ENCODE data around the gene WDFY1. TPM values are rescaled to one million over a fixed set of nuclear protein-coding genes. Genes with fewer than 3 reads are reported as not detected.

The WDFY1 gene
- total RNA-seq, 1 donor from 2014 or later = 26.2 TPM

DNA sequence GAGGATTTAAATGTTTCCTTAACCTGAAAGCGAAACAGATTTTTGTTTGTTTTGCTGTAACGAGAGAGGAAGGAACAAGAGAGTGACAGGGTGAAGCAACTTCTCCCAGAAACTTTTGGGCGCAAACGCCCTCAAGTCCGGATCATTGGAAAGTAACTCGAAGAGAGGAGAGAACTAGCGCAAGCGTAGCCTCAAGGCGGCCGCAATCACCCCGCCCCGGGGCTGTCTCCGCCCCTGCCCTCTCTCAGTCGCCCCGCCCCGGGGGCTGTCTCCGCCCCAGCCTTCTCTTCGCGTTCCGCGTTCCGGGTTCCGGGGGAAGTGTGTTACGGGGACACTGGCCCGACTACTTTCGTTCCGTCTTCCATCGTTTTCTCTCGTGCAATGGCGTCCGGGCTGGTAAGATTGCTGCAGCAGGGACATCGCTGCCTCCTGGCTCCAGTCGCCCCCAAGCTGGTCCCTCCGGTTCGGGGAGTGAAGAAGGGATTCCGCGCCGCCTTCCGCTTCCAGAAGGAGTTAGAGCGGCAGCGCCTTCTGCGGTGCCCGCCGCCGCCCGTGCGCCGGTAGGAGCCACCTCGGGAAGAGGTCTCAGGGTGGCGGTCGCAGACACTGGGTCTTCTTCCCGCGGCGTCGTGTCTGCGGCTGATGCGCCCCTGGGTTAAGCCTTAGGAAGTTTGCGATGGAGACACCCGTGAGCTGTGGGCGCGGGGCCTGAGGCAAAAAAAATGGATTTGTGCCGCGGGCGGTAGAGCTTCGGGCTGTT, 12.1 kb upstream of the WDFY1 start, which contains the start of gene MRPL44:
TSS of gene MRPL44 (plus strand) at position 372 of the 760 bp plus-strand sequence. CDS start at position 382, 10 bp downstream.
- Histone ChIP-seq H3K27me3 (no peaks in the 10 kb centered on the region), H3K36me3 (peaks cover 0 to 8% of the 10 kb centered on the region in 2 donors), H3K4me1 (peaks cover 7 to 43% of the 10 kb centered on the region in 2 donors), H3K4me3 (peak within 1 kb of the TSS; percentile 92 to 95), H3K9me3 (no peaks in the 10 kb centered on the region), H3K27ac (peak within 1 kb of the TSS; percentile 83 to 88)
- peak; percentile 73 to 98 for DNase-seq (ENCODE audit: low spot score in 2 of 2)
- TF ChIP-seq, protein P1, sequence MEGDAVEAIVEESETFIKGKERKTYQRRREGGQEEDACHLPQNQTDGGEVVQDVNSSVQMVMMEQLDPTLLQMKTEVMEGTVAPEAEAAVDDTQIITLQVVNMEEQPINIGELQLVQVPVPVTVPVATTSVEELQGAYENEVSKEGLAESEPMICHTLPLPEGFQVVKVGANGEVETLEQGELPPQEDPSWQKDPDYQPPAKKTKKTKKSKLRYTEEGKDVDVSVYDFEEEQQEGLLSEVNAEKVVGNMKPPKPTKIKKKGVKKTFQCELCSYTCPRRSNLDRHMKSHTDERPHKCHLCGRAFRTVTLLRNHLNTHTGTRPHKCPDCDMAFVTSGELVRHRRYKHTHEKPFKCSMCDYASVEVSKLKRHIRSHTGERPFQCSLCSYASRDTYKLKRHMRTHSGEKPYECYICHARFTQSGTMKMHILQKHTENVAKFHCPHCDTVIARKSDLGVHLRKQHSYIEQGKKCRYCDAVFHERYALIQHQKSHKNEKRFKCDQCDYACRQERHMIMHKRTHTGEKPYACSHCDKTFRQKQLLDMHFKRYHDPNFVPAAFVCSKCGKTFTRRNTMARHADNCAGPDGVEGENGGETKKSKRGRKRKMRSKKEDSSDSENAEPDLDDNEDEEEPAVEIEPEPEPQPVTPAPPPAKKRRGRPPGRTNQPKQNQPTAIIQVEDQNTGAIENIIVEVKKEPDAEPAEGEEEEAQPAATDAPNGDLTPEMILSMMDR (IDR thresholded peaks at IDR 0.05) = no peak
- intact Hi-C loops (cut with DNase I) = loop anchor here (1.0 to 5.0 kb wide), 3 partner anchors 13 to 630 kb away; partner anchors contain the start of gene CUL3

DNA sequence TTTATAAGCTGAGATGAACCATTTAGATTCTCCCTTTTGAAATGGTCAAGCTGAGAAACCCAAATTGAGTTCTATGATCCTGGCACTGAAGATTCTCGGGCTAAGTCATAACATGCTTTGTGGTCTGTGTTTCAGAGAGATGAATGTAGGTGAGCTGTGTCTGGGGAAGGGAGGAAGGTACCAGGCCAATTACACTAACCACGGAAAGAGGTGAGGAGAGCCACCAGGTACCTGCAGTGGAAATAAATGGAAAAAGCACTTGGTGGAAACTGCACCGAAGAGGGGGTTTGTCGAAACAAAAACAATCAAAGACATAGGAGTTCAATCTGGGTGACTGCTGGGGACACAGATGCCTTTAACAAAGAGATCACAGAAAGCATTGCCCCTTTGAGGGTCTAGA, 11.2 kb upstream of the WDFY1 start:
- H3K36me3 ChIP-seq = peaks cover 0 to 7% of the 10 kb centered on the region in 2 donors
- H3K4me1 ChIP-seq = peaks cover 7 to 36% of the 10 kb centered on the region in 2 donors
- H3K27ac ChIP-seq = peak overlapping the region; percentile 83 to 88
- TF ChIP-seq, protein P1 (IDR thresholded peaks at IDR 0.05) = no peak
- DNase-seq (ENCODE audit: low spot score in 2 of 2) = no peak
- H3K9me3 ChIP-seq = no peaks in the 10 kb centered on the region
- H3K4me3 ChIP-seq = peak overlapping the region in 1 of 2 donors; percentile 92
- H3K27me3 ChIP-seq = no peaks in the 10 kb centered on the region
- intact Hi-C loops (cut with DNase I) = loop anchor here (5.0 kb wide), 2 partner anchors 59 to 631 kb away; partner anchors contain the start of gene CUL3

DNA sequence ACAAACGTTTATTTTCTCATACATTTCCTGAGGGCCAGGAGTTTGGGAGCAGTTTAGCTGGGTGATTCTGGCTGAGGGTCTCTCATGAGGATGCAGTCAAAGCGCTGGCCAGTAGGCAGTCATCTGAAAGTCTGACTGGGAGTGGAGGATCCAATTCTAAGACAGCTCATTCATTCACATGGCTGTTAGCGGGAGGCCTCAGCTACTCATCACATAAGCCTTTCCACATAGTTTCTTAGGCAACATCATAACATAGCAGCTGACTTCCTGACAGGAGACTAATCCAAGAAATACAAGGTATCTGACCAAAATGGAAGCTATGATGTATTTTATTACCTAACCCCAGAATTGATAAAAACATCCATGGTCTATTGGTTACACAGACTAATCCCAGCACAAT, 9.3 kb upstream of the WDFY1 start:
- intact Hi-C loops (cut with DNase I) = no loop called here
- TF ChIP-seq, protein P1 (IDR thresholded peaks at IDR 0.05) = no peak
- Histone ChIP-seq H3K9me3 (no peaks in the 10 kb centered on the region), H3K36me3 (no peaks in the 10 kb centered on the region), H3K27ac (no peak overlapping the region), H3K27me3 (no peaks in the 10 kb centered on the region), H3K4me1 (peaks cover 0 to 20% of the 10 kb centered on the region in 2 donors), H3K4me3 (no peak overlapping the region)
- DNase-seq (ENCODE audit: low spot score in 2 of 2) = no peak

DNA sequence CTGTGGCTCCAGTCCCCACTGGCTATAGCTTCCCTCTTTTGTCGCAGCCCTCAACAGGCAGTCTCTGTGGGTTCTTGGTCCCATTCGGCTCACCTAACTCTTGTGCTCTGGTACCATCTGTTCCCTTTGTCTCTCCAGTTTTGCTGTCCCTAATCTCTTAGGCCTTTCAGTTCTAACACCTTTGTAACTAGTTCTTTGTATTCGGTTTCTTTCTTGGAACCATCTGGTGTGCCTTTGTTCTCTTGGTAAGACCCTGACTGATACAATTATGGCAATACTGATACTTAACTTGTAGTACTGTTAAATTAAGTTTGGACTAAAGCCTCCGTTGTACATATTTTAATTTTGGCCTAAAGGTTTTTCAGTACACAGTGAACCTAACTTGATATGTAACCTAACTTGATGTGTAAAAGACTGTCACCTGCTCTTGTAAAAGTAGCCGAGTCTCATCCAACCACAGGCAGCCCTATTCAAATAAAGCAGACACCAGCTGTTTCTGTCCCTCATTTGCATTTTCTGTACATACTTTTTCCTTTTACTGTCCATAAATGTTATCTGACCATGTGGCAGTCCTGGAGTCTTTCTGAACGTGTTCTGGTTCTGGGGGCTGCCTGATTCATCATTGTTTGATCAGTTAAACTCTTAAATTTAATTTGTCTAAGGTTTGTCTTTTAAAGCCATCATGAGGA, 7.3 kb upstream of the WDFY1 start:
- Histone ChIP-seq H3K27me3 (no peaks in the 10 kb centered on the region), H3K36me3 (no peaks in the 10 kb centered on the region), H3K4me1 (peaks cover 0 to 5% of the 10 kb centered on the region in 2 donors), H3K9me3 (no peaks in the 10 kb centered on the region), H3K27ac (no peak overlapping the region), H3K4me3 (no peak overlapping the region)
- intact Hi-C loops (cut with DNase I) = no loop called here
- no peak for DNase-seq (ENCODE audit: low spot score in 2 of 2)
- TF ChIP-seq, protein P1 (IDR thresholded peaks at IDR 0.05) = no peak

DNA sequence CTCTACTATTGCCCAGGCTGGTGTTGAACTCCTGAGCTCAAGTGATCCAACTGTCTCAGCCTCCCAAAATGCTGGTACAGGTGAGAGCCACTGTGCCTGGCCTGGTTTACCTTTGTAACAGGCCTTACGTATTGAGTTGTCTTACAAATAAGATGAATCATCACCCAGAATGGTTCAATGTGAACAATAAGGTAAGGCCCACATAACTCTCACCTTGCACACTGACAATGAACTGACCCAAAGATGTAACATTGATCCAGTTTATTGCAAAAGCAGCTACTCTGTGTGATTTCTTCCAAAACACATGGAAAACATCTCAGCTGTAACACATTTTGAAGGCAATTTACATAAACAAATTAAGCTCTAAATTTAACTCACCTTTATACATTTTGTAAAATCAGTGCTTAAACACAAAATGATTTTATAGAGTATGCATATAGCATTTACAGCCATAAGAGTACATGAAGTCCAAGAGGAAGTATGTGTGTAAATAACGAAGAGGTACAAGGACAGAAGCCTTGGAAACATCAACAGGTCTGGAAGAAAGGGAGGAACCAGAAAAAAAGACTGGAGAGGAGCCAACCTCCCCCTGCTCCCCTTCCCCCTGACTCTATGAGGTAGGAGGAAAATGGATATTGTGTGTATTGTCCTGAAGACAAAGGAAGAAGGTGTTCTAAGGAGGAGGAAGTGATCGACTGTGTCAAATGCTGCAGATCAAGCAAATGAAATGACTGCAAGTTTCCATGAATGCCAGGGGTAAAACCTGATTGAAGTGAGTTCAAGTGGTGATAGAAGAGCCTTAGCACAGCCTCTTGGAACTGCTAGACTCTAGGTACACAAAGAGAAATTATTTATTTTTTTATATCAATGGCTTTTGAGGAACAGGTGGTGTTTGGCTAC, 5.6 kb upstream of the WDFY1 start:
- H3K4me3 ChIP-seq = no peak overlapping the region
- H3K27me3 ChIP-seq = no peaks in the 10 kb centered on the region
- DNase-seq (ENCODE audit: low spot score in 2 of 2) = no peak
- intact Hi-C loops (cut with DNase I) = no loop called here
- TF ChIP-seq, protein P1 (IDR thresholded peaks at IDR 0.05) = no peak
- no peaks in the 10 kb centered on the region for H3K36me3 ChIP-seq
- no peaks in the 10 kb centered on the region for H3K9me3 ChIP-seq
- H3K27ac ChIP-seq = no peak overlapping the region
- no peaks in the 10 kb centered on the region for H3K4me1 ChIP-seq

Data from ascending aorta (tissue), 2 donors.